Measurements from ENCODE around the gene KATNB1.

KATNB1 gene, protein sequence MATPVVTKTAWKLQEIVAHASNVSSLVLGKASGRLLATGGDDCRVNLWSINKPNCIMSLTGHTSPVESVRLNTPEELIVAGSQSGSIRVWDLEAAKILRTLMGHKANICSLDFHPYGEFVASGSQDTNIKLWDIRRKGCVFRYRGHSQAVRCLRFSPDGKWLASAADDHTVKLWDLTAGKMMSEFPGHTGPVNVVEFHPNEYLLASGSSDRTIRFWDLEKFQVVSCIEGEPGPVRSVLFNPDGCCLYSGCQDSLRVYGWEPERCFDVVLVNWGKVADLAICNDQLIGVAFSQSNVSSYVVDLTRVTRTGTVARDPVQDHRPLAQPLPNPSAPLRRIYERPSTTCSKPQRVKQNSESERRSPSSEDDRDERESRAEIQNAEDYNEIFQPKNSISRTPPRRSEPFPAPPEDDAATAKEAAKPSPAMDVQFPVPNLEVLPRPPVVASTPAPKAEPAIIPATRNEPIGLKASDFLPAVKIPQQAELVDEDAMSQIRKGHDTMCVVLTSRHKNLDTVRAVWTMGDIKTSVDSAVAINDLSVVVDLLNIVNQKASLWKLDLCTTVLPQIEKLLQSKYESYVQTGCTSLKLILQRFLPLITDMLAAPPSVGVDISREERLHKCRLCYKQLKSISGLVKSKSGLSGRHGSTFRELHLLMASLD

DNA sequence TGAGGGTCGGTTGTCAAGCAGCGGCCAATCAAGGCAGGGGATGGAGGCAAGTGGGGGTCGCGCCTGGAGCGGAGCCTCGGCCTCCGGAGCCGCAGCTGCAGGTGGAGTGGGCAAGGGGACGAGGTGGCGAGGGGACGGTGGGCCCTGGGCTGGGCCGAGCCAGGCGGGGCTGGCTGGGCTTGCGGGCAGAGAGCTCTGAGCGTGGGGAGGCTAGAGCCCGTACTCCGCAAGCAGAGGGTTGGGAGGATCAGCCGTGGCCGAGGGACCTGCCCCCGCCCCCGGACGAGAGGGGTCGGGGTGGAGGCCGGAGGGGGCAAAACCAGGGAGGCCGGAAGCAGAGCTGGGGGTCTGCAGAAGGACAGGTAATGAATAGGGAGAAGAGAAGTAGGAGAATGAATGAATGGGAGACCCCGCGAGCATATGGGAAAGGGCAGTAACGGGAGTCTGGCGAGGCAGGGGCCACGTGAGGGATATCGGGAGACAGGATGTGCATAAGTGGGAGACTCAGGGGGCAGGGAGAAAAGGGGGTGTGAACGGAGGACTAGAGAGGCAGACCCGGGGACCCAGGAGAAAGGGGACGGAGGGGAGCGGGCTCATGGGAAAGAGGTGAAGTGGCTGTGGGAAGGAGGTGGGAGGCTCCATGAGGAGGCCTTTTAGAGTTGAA is at the start of gene KATNB1:
Gene KATNB1, plus strand, starts transcription at position 16 of the 664 bp plus-strand sequence. CDS start 1,474 bp downstream, outside the sequence.
- DNase-seq: peak; percentile 76

GRCh38 chr16:57686577-57686976 is 49.0 kb upstream of the KATNB1 start:
- DNase-seq: no peak

DNA sequence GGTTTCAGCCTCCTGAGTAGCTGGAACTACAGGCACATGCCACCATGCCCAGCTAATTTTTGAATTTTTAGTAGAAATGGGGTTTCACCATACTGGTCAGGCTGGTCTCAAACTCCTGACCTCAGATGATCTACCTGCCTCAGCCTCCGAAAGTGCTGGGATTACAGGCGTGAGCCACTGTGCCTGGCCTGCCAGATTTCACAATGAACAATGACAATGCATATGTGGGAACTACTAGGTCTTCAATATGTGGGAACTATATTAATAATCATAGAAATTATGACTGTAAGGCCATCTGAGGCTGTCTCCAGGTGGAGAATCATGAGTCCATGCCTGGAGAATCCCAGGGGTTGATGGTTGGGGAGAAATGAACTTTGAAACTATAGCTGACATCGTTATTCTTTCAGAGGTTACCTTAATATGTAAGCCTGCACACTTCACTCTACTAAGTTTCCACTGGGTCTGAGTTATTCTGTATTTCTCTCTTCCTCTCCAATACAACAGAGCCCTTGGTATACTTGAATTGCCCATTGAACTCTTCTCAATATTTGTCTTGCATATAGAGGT is 48.1 kb upstream of the KATNB1 start:
- DNase-seq: no peak

DNA sequence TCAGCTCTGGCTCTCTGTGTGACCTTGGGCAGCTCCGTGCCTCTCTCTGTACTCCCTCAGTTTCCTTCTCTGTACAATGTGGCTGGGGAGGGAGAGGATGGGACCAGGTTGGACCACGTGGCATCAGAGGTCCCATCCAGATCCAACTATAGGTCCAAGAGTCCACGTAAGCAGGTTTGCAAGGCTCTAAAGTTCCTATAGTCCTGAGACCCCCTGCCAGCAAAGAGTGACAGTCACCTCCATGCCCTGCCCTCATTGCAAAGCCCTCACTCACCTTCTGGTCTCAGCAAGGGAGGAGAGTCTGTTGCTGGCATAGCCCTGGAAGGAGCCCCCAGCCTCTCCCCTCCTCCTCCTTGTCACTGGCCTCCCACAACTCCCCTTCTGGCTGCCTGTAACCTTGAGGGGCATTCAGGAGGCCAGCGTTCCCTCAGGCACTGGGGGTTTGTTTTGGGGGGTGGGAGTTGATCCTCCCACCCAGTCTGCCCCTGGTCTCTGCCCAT is 47.0 kb upstream of the KATNB1 start:
- DNase-seq: no peak

- DNase-seq: no peak
Observed at GRCh38 chr16:57688987-57689761, 46.4 kb upstream of the KATNB1 start.

DNA sequence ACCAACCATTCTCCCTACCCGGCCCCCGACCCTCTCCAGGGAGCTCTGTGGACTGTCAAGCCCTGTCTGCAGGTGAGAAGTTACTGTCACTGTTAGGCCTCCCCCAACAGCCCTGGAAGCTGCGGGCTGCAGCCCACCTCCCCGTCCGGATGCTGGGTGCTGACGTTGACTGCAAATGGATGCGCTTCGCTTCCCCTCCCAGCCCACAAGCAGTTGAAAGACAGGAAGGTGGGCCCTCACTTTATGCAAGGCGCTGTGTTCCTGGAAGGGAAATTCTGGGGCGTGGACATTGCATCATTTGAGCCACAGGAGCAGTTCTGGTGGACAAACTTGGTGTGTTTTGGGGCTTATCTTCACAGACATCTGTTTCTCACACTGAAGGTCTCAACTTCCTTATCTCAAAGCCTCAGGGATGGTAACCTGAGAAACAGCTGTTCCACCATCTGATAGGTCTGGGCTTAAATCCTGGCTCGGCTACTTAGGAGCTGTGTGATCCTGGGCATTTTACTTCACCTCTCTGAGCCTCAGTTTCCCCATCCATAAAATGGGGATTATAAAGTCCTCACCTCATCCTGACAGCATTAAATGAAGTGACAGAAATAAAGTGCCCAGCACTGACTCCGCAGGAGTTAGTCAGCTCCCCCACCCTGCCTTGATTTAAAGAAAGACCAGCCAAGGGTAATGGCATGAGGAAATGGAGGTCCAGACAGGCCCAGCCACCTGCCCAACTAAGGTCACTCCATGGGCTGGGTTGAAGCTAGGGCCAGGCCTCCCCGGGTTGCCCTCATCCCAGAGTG is 45.6 kb upstream of the KATNB1 start:
- peak; percentile 22 for DNase-seq

DNA sequence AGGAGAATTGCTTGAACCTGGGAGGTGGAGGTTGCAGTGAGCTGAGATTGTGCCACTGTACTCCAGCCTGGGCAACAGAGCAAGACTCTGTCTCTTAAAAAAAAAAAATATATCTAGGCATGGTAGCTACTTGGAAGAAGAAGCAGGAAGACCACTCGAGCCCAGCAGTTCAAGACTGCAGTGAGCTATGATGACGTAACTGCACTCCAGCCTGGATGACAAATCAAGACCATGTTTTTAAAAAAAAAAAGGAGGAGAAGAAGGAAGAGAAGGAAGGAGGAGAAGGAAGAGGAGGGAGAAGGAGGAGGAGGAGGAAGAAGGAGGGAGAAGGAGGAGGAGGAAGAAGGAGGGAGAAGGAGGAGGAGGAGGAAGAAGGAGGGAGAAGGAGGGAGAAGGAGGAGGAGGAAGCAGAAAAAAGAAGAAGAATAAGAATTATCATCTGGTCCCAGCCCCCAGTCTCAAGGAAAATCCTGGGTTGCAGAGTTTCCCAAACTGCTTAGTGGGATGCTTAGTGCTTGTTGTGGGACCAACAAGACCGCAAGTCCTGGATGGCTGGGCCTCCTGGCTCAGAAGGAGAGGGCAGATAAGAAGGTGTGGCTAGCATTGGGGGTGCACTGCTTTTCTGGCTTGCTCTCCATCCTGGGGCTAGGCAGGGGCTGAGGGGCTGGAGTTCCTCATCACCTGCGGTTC is 44.6 kb upstream of the KATNB1 start:
- DNase-seq: no peak

GRCh38 chr16:57692636-57693035 is 42.9 kb upstream of the KATNB1 start:
- DNase-seq: no peak

DNA sequence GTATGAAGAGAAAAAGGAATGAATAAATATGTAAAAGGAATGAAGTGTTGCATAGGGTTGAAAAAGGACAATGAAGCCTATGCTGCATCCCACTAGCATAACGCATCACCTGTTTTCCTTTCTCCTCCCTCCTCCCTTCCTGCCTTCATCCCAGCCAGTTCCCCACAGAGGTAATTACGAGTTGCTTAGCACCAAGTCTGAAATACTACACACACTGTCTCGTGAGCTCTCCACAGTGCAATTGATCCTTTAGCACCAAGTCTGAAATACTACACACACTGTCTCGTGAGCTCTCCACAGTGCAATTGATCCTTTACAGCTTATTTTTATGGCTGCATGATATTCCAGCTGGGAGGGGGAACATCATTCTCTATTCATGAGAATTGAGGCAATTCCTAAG is 42.0 kb upstream of the KATNB1 start:
- no peak for DNase-seq

- no peak for DNase-seq
Observed at GRCh38 chr16:57694231-57694724, 41.3 kb upstream of the KATNB1 start.

DNA sequence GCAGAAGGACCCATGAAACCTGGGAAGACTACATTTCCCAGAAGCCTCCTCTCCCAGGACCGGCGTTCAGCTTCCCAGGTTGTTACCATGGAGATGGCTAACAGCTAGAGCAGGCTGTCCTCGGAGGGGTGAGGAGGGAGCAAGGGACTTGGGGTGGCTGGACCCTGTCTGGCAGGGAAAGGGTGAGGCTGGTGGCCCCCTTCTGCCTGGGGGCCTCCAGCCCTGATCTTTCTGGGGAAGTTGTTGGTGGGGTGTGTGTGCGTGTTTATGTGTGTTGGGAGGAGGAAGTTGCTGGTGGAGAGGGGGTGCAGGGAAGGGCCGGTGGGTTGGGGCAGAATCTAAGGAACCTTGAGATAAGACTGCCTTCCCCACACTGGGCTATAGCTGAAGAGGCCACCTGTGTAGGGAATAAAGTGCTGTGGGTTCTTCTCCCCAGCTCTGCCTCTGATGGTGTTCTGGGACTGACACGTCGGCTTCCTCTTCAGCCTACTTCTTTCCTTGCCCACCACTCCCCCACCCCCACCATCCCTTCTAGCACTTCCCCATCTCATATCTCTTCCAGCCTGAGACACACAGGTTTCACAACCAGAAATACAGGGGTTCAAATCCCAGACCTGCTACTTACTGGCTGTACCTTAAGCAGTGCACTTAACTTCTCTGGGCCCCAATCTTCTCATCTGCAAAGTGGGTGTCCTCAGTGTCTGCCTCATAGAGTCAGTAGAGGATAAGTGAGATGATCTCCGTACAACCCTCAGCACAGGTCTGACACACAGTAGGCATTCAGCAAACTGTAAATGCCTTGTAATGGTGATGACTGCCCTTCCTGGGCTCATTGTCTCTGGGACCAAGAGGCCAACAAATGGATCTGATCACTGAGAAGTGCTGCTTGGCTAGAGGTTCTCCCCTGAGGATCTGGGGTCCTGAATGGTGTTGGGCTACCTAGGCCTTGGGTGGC is 40.6 kb upstream of the KATNB1 start, which contains the start of gene DRC7:
Gene DRC7, plus strand, starts transcription at position 82 of the 955 bp plus-strand sequence. CDS start 3,144 bp downstream, outside the sequence.
- peak; percentile 91 for DNase-seq

DNA sequence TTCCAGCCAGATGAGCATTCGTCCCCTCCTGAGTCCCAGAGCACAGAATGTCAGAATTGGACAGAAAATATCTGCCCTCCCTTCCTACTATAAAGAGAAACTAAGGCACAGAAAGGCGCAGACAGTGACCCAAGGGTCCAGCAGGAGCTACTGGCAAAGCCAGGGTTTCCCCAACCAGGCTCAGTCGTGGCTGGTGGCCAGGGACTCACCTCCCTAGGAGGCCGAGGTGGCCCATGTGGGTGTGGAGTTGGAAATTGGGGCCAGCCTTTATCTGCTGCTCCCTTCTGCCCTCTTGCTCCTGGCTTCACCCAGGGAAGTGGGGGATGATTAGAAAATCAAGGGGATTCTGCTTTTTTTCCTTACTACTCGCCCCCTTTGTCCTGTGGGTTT is 39.9 kb upstream of the KATNB1 start:
- DNase-seq: no peak

- DNase-seq: no peak
Observed at GRCh38 chr16:57696240-57696639, 39.3 kb upstream of the KATNB1 start.

DNA sequence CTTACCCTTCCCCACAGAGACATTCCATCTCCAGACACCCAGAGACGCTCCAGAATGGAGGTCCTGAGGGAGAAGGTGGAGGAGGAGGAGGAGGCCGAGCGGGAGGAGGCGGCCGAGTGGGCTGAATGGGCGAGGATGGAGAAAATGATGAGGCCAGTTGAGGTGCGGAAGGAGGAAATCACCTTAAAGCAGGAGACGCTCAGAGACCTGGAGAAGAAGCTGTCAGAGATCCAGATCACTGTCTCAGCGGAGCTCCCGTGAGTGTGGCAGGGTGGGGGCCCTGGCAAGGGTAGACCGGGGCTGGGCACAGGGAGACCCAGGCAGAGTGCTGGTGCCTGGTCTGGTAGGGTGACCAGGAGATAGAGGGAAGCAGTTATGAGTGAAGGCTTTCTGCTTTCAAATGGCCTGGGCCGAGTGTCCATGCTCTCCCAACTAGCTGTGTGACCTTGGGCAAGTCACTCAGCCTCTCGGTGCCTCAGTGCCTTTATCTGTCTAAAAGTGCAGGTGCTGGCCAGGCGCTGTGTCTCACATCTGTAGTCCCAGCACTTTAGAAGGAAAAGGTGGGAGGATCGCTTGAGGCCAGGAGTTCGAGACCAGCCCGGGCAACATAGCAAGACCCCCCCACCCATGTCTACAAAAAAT is 37.6 kb upstream of the KATNB1 start:
- no peak for DNase-seq

DNA sequence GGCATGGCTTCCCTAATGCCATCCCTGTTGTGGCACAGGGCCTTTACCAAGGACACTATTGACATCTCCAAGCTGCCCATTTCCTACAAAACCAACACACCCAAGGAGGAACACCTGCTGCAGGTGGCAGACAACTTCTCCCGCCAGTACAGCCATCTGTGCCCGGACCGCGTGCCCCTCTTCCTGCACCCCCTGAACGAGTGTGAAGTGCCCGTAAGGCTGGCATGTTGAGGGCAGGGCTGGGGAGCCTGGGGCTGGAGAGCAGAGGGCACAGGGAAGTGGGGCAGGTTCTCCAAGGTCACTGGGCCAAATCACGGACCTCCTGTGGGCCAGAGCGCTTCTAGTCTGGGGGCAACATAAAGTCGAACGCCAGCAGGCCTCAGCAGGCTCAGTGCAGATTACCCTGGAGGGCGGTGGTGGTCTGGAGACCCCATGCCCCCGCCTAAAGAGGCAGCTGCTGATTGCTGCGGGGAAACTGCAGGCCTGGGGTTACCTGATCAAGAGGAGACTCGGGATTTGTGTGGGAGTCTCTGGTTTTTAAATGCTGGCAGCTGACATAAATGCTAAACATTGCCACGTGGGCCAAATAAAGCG is 36.7 kb upstream of the KATNB1 start:
- no peak for DNase-seq

- DNase-seq: no peak
Observed at GRCh38 chr16:57699481-57699880, 36.1 kb upstream of the KATNB1 start.

GRCh38 chr16:57699899-57700298 is 35.7 kb upstream of the KATNB1 start:
- no peak for DNase-seq

DNA sequence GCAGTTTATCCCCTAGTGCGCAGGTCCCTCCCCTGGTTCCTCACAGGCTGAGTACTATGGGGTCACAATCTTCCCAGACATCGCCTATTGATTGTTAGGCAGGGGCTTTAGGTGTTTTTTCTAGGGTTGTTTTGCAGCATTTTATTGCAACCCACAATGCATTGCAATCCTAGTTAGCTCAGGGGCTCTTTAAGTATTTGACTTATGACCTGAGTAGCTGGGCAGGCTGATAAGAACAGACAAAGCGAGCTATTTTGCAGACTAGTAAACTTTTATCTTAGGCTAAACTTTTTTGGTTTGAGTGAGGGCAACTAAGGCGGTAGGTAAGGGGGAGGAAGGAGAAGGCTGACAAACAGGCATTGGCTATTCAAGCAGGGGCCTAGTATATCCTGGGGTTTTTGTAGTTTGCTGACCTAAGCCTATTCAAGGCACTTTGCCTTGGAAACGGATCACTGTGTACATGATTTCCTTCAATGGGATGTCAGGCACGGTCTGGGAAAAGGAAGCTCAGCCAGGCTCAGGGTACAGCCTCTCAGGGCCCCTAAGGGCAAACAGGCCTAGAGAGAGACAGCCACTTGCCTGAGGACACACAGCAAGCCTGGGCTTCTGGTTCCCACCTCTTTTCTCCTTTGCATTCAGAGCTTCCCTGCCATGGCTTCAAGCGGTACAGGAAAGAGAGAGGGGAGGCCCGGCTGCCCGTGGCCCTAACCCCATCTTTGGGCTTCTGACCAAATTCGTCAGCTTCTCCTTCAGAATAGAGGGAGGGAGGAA is 34.6 kb upstream of the KATNB1 start:
- no peak for DNase-seq

Data from eye (tissue), 1 donor.